NK-92 (cell line): ENCODE measurements around the gene BCO2.
"Not testable (repeated sequence)": the region's sequence is repeated elsewhere in the genome, so short reads cannot be mapped to it uniquely, and the experiment has no call there.

Experiments used
- DNase-seq: peaks from one replicate; lab custom pipeline; 2025; ENCODE audit not compliant: unreplicated experiment; lab: John Stamatoyannopoulos, UW

Gene BCO2

DNA sequence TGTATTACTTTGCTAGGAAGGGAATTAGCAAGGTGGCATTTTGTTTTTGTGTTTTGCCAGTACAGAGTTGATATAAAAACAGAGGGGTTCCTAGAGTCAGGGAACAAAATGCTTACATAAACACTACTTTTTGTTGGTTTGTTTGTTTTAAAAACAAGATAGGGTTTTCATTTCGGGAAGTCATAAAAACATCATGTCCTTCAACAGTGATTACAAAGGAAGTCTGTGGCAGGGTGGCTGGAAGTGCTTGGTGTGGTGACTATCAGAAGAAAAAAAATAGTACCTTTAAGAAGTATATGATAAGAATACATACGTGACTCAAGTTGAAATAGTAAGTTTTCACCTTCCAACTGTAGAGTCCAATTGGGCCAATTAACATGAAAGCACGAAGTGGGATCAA is 10.3 kb upstream of the BCO2 start:
- no peak for DNase-seq

DNA sequence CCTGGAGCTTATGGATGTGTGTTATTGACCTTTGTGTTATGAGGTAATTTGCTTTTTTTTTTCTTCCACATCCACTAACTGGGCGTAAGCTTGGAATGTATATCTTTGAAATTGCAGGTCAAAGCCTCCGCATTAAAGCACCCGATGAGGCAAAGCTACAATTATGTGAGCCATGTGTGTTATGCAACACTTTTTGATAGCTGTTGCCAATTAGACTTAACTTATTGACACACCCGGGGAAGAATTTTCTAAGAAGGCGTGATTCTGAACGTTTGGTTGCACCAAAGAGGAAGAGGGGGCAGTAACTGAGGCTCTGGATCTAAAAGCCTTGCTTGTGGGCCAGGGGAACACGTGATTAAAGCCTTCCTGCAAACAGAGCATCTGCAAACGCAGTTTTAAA is 8.8 kb upstream of the BCO2 start:
- DNase-seq, result no peak

DNA sequence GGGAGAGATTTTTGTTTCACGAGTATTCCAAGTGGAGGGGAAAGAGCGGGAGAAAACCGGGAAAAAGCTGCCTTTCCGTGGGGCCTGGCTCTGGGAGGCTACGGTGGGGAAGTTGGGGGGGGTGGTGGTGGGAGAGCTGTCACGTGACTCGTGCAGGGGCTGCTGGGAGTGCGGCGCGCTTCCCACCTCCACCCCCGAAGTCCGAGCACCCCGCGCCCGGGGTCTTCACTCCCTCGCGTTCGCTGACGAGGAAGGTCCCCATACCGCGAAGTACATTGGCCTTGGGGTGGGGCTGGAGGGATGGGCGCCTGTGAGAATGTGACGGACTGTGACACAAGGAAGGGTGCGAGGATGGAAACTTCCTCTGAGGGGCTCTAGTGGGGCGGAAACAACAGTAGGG is 8.2 kb upstream of the BCO2 start, which contains the start of gene TEX12:
TSS of gene TEX12 (plus strand) at position 228 of the 400 bp plus-strand sequence. CDS start 1,897 bp downstream, outside the sequence.
- no peak for DNase-seq

DNA sequence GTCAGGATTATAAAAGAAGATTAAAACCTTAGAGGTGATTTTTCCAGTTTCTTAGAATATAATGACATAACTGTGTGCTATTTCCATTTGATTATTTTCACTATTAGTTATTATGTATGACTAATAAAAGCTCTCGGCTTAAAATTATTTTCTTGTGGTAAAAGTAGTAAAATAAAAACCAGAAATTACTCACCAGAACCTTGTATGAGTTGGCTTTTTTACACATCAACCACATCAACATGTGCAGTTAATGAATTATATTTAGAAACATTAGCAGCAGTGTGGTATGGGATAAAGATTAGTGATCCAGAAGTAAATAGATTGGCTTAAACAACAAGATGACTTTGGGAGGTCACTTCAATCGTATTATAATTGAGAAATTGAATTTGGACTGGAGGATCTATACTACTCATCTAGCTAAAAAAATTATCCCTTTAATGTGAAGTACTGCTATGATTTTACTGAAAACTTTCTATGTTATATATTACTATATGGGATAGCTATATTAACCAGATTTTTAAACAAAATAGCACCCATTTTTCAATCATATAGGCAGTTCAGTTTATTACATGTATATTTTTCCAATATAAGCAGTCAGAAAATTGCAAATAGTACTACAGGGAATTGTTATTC is 2.8 kb upstream of the BCO2 start:
- DNase-seq, result no peak

DNA sequence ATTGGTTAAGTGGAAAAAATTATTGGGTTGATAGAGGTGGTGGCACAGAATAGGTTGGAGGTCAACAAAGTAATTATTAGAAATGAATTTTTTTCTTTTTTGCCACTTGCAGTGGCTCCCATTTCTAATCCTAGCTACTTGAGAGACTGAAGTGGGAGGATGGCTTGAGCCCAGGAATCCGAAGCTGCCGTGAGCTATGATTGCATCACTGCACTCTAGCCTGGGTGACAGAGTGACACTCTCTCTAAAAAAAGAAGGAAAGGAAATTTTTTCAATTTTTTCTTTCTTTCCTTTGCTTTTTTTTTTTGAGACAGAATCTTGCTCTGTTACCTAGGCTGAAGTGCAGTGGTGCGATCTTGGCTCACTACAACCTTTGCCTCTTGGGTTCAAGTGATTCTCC is 2.2 kb upstream of the BCO2 start:
- no peak for DNase-seq

DNA sequence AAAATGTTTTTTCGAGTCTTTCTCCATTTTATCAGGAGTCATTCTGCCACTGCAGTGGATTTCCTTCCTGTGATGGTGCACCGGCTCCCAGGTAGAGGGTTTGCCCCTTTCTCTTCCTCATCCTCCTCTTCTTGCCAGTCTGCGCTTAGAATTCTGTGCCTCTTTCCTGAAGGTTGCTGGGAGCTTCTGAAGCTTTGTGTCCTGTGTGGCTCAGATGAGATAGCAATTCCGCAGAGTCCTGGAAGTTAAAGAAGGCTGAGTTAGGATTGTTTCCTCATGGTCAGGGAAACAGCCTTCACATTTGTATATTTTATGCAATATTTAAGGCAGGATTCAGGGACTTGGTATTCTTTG is 264 bp downstream of the BCO2 start:
- no peak for DNase-seq

DNA sequence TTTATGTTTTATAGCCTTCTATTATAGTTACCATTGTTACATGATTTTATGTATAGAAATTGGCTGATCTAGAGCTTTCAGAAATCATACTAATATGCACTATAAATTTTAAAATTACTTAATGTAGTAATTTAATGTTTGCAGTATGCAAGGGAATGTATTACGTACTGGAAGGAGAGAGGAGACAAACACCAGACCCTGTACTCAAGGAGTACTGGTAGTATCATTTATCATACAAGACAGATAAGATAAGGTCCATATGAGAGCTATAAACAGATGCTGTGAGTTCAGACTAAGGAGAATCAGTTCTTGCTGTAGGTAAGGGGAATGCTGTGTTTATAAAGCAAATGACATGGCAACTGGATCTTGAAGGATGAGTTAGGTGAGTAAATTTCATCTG is 765 bp downstream of the BCO2 start:
- no peak for DNase-seq

DNA sequence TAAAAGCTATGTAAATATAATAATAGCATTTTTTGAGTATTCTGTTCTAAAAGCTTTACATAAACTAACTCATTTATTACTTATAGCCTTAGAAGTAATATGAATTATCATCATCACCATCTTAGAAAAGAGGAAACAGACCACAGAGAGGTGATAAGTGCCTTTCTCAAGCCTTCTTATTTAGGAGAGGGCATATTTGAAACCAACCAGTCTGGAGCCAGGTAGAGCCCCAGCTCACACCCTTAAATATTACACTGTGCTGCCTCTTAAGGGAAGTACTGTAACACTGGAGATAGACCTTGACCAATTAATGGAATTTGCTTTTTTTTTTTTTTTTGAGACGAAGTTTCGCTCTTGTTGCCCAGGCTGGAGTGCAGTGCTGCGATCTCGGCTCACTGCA is 2.3 kb downstream of the BCO2 start:
- no peak for DNase-seq

DNA sequence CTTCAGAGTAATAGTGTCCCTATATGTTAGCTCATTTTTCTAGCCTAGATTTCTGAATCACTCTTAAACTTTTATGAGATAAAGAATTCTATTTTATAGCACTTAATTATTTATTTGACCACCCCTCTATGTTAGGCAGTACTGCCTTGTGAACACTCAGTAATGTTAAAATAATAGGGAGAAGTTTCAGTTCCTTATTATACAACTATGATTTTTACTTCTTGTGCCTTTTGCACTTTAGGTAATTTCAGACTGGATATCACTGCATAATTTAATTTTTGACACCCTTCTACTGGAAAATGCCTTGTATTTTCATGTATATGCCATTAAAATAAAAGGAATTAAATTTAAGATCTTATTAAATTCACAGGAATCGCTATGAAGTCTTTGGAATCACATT is 3.1 kb downstream of the BCO2 start:
- DNase-seq, result no peak

DNA sequence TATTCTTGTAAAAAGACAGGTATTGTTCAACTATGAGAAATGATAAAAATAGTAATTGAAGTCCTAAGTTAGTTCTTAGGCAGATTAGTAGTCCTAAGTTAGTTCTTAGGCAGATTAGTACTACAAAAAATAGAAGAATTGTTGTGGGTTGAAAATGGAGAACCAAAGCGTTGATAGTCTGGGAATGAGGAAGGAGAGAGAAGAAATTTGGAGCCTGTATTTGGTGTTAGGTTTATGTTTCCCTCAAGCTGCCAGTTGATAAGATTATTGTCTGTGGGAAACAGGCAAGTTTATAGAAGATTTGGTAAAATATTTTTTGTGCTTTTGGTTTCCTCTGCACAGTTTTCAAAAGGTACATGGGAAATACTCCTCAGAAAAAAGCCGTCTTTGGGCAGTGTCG is 3.6 kb downstream of the BCO2 start:
- no peak for DNase-seq

DNA sequence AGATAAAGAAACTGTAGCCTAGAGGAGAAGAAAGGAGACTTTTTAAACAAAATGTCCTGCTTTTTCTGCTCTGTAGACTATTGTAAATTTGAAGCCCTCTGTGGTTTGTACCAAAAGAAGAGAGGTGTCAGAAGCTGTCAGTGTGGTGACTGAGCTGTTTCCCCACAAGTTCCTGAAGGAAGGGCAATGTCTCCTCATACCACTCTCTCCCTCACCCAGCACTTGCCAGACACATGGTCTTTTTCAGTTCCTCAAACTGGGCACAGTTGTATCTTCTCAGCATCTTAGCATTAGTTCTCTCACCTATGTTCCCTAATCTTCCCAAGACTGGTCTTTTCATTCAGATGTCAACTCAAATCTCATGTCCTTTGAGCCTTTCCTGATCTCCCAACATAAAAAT is 4.3 kb downstream of the BCO2 start:
- DNase-seq, result no peak

DNA sequence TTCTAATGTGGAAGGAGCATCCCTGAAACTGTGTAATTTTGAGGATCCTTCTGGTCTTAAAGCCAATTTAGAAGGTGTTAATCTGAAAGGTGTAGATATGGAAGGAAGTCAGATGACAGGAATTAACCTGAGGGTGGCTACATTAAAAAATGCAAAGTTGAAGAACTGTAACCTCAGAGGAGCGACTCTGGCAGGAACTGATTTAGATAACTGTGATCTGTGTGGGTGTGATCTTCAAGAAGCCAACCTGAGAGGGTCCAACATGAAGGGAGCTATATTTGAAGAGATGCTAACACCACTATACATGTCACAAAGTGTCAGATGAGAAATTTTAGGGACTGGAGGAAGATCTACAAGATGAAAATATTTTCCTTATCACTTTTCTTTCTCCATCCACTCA is 7.6 kb downstream of the BCO2 start:
- DNase-seq, result no peak

DNA sequence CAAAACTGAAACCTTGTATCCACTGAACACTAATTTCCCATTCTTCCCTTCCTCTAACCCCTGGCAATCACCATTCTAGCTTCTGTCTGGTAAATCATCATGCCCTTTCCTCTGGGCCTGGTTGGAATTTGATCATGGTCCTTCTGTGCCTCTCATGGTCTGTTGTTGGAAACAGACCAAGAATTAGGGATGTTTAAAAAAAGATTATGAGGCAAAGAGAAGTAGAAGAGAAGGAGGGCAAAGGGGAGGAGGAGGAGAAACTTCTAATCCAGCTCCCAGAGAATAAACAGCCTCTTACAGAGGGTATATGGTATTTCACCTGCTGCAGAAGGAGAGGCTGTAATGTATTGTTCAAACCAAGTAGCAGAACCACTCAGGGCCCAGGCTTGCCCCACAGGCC is 10.6 kb downstream of the BCO2 start:
- DNase-seq, result no peak

DNA sequence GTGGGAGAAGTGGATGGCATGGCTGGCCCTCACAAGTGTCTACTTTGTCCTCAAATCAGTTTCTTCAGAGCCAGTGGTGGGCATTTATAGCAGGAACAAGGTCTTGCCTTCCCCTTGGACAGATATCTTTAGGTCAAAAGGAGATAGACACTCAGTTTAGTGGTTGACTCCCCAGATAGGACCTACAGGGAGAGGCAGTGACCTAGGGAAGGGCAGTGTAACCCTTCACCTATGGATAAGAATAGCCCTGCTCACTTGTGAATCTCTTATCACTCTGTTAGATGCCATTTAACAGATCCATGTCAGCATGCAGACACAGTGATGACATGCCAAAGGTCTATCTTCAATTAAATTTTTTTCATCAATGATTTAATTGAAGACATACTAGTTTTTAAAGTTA is 11.0 kb downstream of the BCO2 start:
- DNase-seq, result no peak

DNA sequence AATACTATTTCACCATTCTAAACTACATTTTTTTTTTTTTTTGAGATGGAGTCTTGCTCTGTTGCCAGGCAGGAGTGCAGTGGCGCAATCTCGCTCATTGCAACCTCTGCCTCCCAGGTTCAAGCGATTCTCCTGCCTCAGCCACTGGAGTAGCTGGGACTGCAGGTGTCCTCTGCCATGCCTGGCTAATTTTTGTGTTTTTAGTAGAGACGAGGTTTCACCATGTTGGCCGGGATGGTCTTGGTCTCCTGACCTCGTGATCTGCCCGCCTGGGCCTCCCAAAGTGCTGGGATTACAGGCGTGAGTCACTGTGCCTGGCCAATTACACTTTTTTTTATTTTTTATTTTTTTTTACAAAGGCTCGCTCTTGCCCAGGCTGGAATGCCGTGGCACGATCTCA is 19.8 kb downstream of the BCO2 start:
- DNase-seq, result not testable (repeated sequence)

DNA sequence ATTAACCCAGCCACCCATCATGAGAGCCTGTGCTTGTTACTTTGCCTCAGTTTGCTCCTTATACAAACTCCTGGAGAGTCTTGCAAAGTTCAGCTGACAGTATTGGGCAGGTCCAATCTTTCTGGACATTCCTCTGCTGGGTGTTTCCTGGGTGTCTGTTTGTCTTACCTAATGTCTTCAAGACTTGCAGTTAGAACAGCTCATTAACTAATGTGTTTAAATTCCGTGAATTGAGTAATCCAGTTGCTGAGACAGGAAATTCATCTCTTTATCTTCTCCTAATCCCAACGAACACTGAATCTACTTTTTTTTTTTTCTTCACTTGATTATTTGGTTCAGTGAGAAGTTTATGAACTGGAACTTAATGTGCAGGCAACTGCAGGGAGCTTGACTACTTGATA is 20.6 kb downstream of the BCO2 start:
- DNase-seq, result no peak

DNA sequence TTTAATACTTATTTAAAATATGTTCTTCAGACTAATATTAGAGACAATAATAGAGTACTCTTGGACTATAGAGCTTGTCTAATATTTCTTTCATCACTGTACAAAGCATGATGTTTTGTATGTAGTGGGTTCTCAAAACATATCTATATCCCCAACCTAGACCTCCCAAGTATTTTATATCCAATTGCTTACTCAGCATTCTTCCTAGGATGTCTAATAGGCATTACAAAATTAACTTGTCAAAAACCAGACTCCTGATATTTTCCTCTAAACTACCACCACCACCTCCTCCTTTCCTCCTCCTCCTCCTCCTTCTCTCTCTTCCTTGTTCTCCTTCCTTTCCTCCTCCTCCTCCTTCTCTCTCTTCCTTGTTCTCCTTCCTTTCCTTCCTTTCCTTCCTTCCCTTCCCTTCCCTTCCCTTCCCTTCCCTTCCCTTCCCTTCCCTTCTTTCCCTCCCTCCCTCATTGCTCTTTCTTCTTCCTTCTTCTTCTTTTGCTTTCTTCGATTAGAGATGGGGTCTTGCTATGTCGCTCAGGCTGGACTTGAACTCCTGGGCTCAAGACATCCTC is 21.3 kb downstream of the BCO2 start:
- no peak for DNase-seq

DNA sequence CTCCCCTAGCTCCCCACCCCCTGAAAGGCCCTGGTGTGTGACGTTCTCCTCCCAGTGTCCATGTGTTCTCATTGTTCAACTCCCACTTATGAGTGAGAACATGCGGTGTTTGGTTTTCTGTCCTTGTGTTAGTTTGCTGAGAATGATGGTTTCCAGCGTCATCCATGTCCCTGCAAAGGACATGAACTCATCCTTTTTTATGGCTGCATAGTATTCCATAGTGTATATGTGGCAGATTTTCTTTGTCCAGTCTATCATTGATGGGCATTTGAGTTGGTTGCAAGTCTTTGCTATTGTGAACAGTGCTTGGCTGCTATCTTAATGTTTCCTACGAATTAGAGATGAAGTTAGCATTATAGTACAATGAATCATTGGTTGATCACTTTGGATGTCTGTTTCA is 23.8 kb downstream of the BCO2 start:
- not testable (repeated sequence) for DNase-seq

DNA sequence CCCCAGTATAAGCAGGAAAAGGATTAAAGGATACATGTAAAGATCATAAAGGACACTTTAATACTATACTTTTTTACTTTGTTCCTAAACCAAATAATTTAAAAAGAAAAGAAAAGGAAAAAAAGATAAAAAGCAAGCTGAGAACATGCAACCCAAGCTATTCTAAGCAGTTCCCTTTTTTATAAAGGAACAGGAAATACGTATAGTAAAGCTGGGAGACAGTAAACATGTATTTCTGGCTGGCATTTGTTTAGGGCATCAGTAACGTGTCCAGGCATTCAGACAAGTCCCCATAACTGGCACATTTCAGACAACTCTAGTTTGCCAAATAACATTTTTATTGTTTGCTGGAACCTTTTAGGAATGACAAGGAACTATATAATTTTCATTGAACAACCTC is 24.9 kb downstream of the BCO2 start:
- DNase-seq, result no peak

DNA sequence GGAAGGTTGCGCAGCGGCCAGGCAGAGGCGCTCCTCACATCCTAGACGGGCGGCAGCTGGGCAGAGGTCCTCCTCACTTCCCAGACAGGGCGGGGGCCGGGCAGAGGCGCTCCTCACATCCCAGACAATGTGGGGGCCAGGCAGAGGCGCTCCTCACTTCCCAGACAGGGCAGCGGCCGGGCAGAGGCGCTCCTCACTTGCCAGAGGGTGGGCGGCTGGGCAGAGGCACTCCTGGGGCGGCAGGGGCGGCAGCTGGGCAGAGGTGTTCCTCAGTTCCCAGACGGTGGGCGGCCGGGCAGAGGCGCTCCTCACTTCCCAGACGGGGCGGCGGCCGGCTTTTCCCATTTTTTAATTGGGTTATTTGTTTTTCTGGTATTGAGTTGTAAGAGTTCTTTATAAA is 30.8 kb downstream of the BCO2 start:
- no peak for DNase-seq

DNA sequence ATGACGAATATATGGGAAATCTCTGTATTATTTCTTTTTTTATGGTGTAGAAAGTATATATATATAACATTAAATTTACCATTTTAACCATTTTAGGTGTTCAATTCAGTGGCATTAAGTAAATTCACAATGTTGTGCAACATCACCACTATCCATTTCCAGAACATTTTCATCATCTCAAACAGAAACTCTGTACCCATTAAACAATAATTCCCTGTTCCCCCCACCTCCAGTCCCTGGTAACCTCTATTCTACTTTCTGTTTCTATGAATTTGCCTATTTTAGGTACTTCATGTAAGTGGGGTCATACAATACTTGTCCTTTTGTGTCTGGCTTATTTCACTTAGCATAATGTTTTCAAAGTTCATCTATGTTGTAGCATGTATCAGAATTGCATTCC is 35.6 kb downstream of the BCO2 start:
- DNase-seq, result no peak

DNA sequence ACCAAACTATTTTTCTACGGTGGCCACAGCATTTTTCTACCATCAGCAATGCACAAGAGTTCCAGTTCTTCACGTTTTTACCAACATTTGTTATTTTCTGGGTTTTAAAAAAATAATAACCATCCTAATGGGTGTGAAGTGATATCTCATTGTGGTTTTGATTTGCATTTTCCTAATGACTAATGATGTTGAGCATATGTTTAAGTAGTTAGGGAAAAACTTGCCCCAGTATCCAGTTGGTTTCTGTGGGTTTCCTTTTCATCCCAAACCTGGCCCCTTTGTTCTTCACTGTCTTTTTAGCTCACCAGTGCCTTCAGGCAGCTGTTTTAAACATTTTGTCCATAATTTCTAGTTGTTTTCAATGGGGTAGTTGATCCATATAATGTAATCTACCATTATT is 36.2 kb downstream of the BCO2 start:
- no peak for DNase-seq

DNA sequence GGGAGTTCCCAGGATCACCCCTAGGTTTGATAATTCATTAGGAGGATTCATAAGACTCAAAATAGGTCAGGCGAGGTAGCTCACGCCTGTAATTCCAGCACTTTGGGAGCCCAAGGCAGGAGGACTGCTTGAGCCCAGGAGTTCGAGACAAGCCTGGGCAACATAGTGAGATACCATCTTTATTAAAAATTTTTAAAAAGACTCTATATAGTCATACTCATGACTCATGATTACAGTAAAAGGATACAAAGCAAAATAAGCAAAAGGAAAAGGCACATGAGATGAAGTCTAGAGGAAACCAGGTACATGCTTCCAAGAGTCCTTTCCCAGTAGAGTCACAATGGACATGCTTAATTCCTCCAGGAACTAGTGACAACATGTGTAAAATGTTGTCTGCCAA is 37.0 kb downstream of the BCO2 start:
- DNase-seq, result no peak
